OCI-LY7 (cell line): ENCODE measurements around the gene INSIG1. TPM values are rescaled to one million over a fixed set of nuclear protein-coding genes. Genes with fewer than 3 reads are reported as not detected.

Source experiments
- BruUV-seq: library from RNA; stranded (reverse); fragments of 400-500 nt; replicated peaks from 2 replicates; lab custom pipeline; 2021; lab: Mats Ljungman, UMichigan
- CTCF ChIA-PET: fragments of 300-600 bp; sonication (Branson Sonifier 250); formaldehyde crosslinking; loops from one replicate; lab custom pipeline; 2022; ENCODE audit warnings: antibody characterized with exemption; ENCODE audit not compliant: unreplicated experiment; lab: Charles Lee
- POLR2A ChIA-PET: fragments of 300-600 bp; sonication (Branson Sonifier 250); formaldehyde crosslinking; loops from one replicate; lab custom pipeline; 2022; ENCODE audit warnings: antibody characterized with exemption; lab: Charles Lee
- DNase-seq: peaks from one replicate; pipeline ENCODE4 v3.0.0-alpha.2; 2015; ENCODE audit warnings: low spot score
- H2AFZ ChIP-seq: fragments of 200-600 bp; sonication (generic), shearing (Covaris generic); 2 replicates; pipeline ENCODE4 v1.6.1; 2014; ENCODE audit warnings: mild to moderate bottlenecking, antibody characterized with exemption, low read length, moderate library complexity
- H3K27ac ChIP-seq: fragments of 200-600 bp; sonication (generic); 2 replicates; pipeline ENCODE4 v1.5.1; 2014; ENCODE audit warnings: mixed run types, low read depth, mild to moderate bottlenecking, moderate library complexity, low read length, inconsistent platforms; ENCODE audit not compliant: poor library complexity, severe bottlenecking
- H3K36me3 ChIP-seq: fragments of 200-600 bp; sonication (generic); 2 replicates; pipeline ENCODE4 v1.6.1; 2014; ENCODE audit warnings: mild to moderate bottlenecking, antibody characterized with exemption, low read length, moderate library complexity, mixed read lengths; ENCODE audit not compliant: insufficient read depth
- H3K4me1 ChIP-seq: fragments of 200-600 bp; sonication (generic); 2 replicates; pipeline ENCODE4 v1.5.1; 2014; ENCODE audit warnings: mild to moderate bottlenecking, low read length; ENCODE audit not compliant: insufficient read depth, poor library complexity, severe bottlenecking
- H3K4me2 ChIP-seq: fragments of 200-600 bp; sonication (generic); 2 replicates; pipeline ENCODE4 v1.6.1; 2014; ENCODE audit warnings: mild to moderate bottlenecking, low read length
- H3K4me3 ChIP-seq: fragments of 200-600 bp; sonication (generic); 2 replicates; pipeline ENCODE4 v1.5.1; 2014; ENCODE audit warnings: mild to moderate bottlenecking, low read depth, low read length; ENCODE audit not compliant: poor library complexity, severe bottlenecking
- H3K79me2 ChIP-seq: fragments of 200-600 bp; sonication (generic); 2 replicates; pipeline ENCODE4 v1.6.1; 2016; ENCODE audit warnings: low read depth, mild to moderate bottlenecking, low read length, moderate library complexity, mixed read lengths; ENCODE audit not compliant: insufficient read depth
- H3K9me2 ChIP-seq: fragments of 200-600 bp; sonication (generic); 2 replicates; pipeline ENCODE4 v1.6.1; 2016; ENCODE audit warnings: mild to moderate bottlenecking, low read length, mixed read lengths; ENCODE audit not compliant: insufficient read depth
- H3K9me3 ChIP-seq: fragments of 200-600 bp; sonication (generic); 2 replicates; pipeline ENCODE4 v1.6.1; 2014; ENCODE audit warnings: mild to moderate bottlenecking, mixed run types, low read length, mixed read lengths
- H4K20me1 ChIP-seq: fragments of 200-600 bp; sonication (generic); 2 replicates; pipeline ENCODE4 v1.6.1; 2014; ENCODE audit warnings: mild to moderate bottlenecking, antibody characterized with exemption, low read length, moderate library complexity, mixed read lengths; ENCODE audit not compliant: insufficient read depth
- EZH2phosphoT487 ChIP-seq: fragments of 200-600 bp; sonication (generic); IDR thresholded peaks from 2 replicates; pipeline ENCODE4 v1.6.1; 2018; ENCODE audit warnings: low read depth, borderline replicate concordance, mild to moderate bottlenecking, mixed run types, antibody characterized with exemption, low read length, moderate library complexity, mixed read lengths
- intact Hi-C: fragments of 100-400 bp; cut with micrococcal nuclease; formaldehyde crosslinking; loops from one replicate; pipeline ENCODE4 v1.10.0; 2022; ENCODE audit not compliant: unreplicated experiment
- total RNA-seq, 2 experiments: library from RNA; depleted of rRNA in 1 of 2; stranded (reverse); fragments of >200 nt in 1 of 2; shearing (Covaris generic) in 1 of 2; gene quantifications; 2 replicates each; pipeline ENCODE4 v1.2.3, GENCODE V29; 2014 to 2022
- TF ChIP-seq, protein P1 (sequence below): fragments of 200-600 bp; sonication (generic); conservative IDR thresholded peaks from 2 replicates; pipeline ENCODE4 v1.5.1; 2014; ENCODE audit warnings: mild to moderate bottlenecking, antibody characterized with exemption, low read length, moderate library complexity, mixed read lengths

The INSIG1 gene
- total RNA-seq, 2 experiments from 2014 or later = 122 to 164 TPM

DNA sequence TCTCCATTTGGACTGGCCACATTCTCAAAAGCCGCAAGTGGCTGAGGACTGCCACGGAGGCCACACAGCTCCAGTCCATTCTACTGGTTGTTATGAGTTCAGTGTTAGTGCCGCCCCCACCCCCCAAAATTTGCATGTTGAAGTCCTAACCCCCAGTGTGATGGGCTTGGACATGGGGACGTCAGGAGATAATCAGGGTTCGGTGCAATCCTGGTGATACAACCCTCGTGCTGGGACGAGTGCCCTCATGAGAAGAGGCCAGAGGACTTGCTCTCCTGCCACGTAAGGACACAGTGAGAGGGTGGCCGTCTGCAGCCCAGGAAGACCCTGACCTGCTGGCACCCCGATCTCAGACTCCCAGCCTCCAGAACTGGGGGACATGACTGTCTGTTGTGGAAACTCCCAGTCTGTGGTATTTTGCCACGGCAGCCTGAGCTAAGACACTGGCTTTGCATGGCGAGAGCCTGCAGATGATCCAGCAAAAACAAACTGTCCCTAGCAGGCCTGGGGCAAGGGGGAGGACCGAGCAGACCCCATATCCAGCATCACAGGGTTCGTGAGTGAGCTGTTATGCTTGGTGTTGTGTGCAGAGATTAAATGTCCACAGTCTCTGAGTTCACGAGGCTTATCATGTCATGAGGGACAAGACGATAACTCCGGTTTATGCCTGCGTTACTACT is 41.5 kb upstream of the INSIG1 start:
- H3K27ac ChIP-seq = no peak overlapping the region
- TF ChIP-seq EZH2phosphoT487 = no peak
- TF ChIP-seq, protein P1, sequence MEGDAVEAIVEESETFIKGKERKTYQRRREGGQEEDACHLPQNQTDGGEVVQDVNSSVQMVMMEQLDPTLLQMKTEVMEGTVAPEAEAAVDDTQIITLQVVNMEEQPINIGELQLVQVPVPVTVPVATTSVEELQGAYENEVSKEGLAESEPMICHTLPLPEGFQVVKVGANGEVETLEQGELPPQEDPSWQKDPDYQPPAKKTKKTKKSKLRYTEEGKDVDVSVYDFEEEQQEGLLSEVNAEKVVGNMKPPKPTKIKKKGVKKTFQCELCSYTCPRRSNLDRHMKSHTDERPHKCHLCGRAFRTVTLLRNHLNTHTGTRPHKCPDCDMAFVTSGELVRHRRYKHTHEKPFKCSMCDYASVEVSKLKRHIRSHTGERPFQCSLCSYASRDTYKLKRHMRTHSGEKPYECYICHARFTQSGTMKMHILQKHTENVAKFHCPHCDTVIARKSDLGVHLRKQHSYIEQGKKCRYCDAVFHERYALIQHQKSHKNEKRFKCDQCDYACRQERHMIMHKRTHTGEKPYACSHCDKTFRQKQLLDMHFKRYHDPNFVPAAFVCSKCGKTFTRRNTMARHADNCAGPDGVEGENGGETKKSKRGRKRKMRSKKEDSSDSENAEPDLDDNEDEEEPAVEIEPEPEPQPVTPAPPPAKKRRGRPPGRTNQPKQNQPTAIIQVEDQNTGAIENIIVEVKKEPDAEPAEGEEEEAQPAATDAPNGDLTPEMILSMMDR = no peak
- no peaks in the 10 kb centered on the region for H3K9me3 ChIP-seq
- no peaks in the 10 kb centered on the region for H3K9me2 ChIP-seq
- H3K4me3 ChIP-seq = no peak overlapping the region
- no peak overlapping the region for H3K4me2 ChIP-seq
- ChIA-PET POLR2A (interaction anchor here (0.6 kb wide), 2 partner anchors 40 to 111 kb away, joined by 3 read pairs; no protein-coding TSS in a partner anchor), CTCF (no interaction called here)
- H3K4me1 ChIP-seq = no peaks in the 10 kb centered on the region
- DNase-seq = no peak
- no peaks in the 10 kb centered on the region for H3K79me2 ChIP-seq
- no TSS peak for BruUV-seq
- intact Hi-C loops = loop anchor here (5.0 kb wide), 1 partner anchor 64 kb away; no protein-coding TSS in a partner anchor
- no peaks in the 10 kb centered on the region for H3K36me3 ChIP-seq
- no peak overlapping the region for H2AFZ ChIP-seq
- no peaks in the 10 kb centered on the region for H4K20me1 ChIP-seq

DNA sequence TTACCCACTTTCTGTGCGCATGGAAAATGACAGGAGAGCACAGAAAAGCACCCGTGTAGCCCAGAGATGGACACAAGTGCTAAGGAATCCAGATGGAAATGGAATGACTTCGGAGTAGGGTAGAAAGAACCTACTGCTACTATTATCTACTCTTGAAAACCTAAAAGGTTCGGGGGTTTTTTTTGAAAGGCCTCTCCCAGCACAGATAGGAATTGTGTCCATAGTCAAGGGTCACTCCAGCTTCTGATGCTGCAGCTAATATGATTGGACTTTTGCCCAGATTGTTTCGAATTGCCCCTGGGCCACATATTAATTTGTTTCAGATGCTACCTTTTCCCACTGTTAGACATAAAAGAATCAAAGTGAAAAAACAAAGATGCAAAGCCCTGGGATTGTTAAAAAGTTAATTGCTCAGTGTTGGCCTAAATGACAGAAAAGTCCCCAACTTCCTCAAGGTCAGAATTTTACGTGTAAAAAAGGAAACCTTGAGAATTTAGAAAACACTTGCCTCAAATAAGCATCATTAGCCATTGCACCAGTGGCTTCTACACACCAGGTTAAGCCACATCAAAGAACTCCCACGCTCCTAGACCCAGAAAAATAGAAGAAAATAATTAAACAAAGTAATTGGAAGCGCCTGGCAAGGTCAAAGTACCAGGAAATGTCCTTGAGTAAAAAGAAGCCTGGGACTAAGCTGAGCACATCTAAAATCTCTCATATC is 40.8 kb upstream of the INSIG1 start:
- no TSS peak for BruUV-seq
- ChIA-PET CTCF (no interaction called here), POLR2A (no interaction called here)
- Histone ChIP-seq H4K20me1 (no peaks in the 10 kb centered on the region), H3K4me3 (no peak overlapping the region), H3K36me3 (no peaks in the 10 kb centered on the region), H3K79me2 (no peaks in the 10 kb centered on the region), H3K4me1 (no peaks in the 10 kb centered on the region), H2AFZ (no peak overlapping the region), H3K9me3 (no peaks in the 10 kb centered on the region), H3K27ac (no peak overlapping the region), H3K9me2 (no peaks in the 10 kb centered on the region), H3K4me2 (no peak overlapping the region)
- DNase-seq = no peak
- TF ChIP-seq, protein P1 = no peak
- TF ChIP-seq EZH2phosphoT487 = no peak
- intact Hi-C loops = loop anchor here (5.0 kb wide), 1 partner anchor 65 kb away; no protein-coding TSS in a partner anchor
